H1 (cell line): ENCODE measurements around the gene SWT1. TPM values are rescaled to one million over a fixed set of nuclear protein-coding genes. Genes with fewer than 3 reads are reported as not detected.

Source experiments
- CTCF ChIA-PET: fragments of 300-600 bp; sonication (Branson Sonifier 250); formaldehyde crosslinking; loops from one replicate; lab custom pipeline; 2021; ENCODE audit not compliant: partially characterized antibody; lab: Charles Lee
- POLR2A ChIA-PET: fragments of 300-600 bp; sonication (Branson Sonifier 250); formaldehyde crosslinking; loops from one replicate; lab custom pipeline; 2021; ENCODE audit warnings: inconsistent platforms; ENCODE audit not compliant: partially characterized antibody; lab: Charles Lee
- DNase-seq, 2 experiments: peaks; one replicate each; pipeline versions ENCODE4 v3.0.0 to v3.0.0-alpha.2; 2010 to 2022; ENCODE audit warnings: low spot score in 2 of 2, low read depth in 1 of 2, mixed read lengths in 1 of 2
- FAIRE-seq: peaks from 2 replicates; lab custom pipeline; 2011; peaks lifted over from hg19 to GRCh38; lab: Jason Lieb, UNC
- H2AFZ ChIP-seq: 2 replicates; pipeline ENCODE4 v1.8.1; 2012; ENCODE audit warnings: low read length, inconsistent platforms
- H2AK5ac ChIP-seq: 2 replicates; pipeline ENCODE4 v1.6.1; 2013; ENCODE audit warnings: low read depth, low read length
- H2BK120ac ChIP-seq: replicated peaks from 2 replicates; pipeline ENCODE3; 2013; ENCODE audit warnings: low read depth, low read length, inconsistent platforms
- H2BK12ac ChIP-seq: 2 replicates; pipeline ENCODE4 v1.6.1; 2013; ENCODE audit warnings: low read depth, low read length
- H2BK15ac ChIP-seq: 2 replicates; pipeline ENCODE4 v1.6.1; 2013; ENCODE audit warnings: low read length
- H2BK20ac ChIP-seq: 2 replicates; pipeline ENCODE4 v1.6.1; 2013; ENCODE audit warnings: low read length
- H2BK5ac ChIP-seq: 2 replicates; pipeline ENCODE4 v1.6.1; 2013; ENCODE audit warnings: low read depth, low read length
- H3K14ac ChIP-seq: 2 replicates; pipeline ENCODE4 v1.6.1; 2013; ENCODE audit warnings: inconsistent platforms; ENCODE audit not compliant: insufficient read length
- H3K18ac ChIP-seq: 2 replicates; pipeline ENCODE4 v1.6.1; 2013; ENCODE audit warnings: low read length; ENCODE audit errors: extremely low read depth
- H3K23ac ChIP-seq: 2 replicates; pipeline ENCODE4 v1.6.1; 2013; ENCODE audit warnings: inconsistent platforms; ENCODE audit not compliant: insufficient read length
- H3K23me2 ChIP-seq: 2 replicates; pipeline ENCODE4 v1.6.1; 2013; ENCODE audit warnings: low read depth, low read length
- H3K27ac ChIP-seq: 2 replicates; pipeline ENCODE4 v1.6.1; 2011; ENCODE audit warnings: low read depth, low read length, inconsistent platforms
- H3K27me3 ChIP-seq, 4 experiments: replicated peaks in 1 of 4; 1 replicate in 1 of 4; 2 replicates in 3 of 4; pipeline versions ENCODE4 v1.6.1 to v1.8.1; 2011 to 2013; ENCODE audit warnings: low read length in 3 of 4, mild to moderate bottlenecking in 3 of 4, inconsistent platforms in 2 of 4, mixed read lengths in 2 of 4, moderate library complexity in 1 of 4; ENCODE audit not compliant: control insufficient read depth in 3 of 4, insufficient read depth in 3 of 4; ENCODE audit errors: extremely low read depth in 1 of 4
- H3K36me3 ChIP-seq, 4 experiments: 2 replicates each; pipeline versions ENCODE4 v1.6.1 to v1.8.1; 2011 to 2013; ENCODE audit warnings: mild to moderate bottlenecking in 4 of 4, low read length in 3 of 4, moderate library complexity in 2 of 4, control low read depth in 1 of 4, inconsistent platforms in 1 of 4; ENCODE audit not compliant: insufficient read depth in 4 of 4, control insufficient read depth in 2 of 4
- H3K4ac ChIP-seq: replicated peaks from 2 replicates; pipeline ENCODE3; 2013; ENCODE audit warnings: low read length, low read depth, mixed read lengths, inconsistent platforms; ENCODE audit not compliant: insufficient read length
- H3K4me1 ChIP-seq, 4 experiments: replicated peaks in 1 of 4; 1 replicate in 1 of 4; 2 replicates in 3 of 4; pipeline versions ENCODE4 v1.6.1 to v1.8.1; 2011 to 2013; ENCODE audit warnings: low read length in 3 of 4, inconsistent platforms in 2 of 4, mixed read lengths in 1 of 4; ENCODE audit not compliant: insufficient read depth in 4 of 4, control insufficient read depth in 3 of 4
- H3K4me2 ChIP-seq, 2 experiments: 2 replicates each; pipeline versions ENCODE4 v1.6.1 to v1.8.1; 2011 to 2013; ENCODE audit warnings: low read depth in 2 of 2, low read length in 2 of 2, control low read depth in 1 of 2, inconsistent platforms in 1 of 2, mild to moderate bottlenecking in 1 of 2; ENCODE audit not compliant: insufficient read depth in 1 of 2
- H3K4me3 ChIP-seq, 4 experiments: fragments of 200-600, 300-600 bp in 1 of 4; sonication (generic), shearing (Covaris generic), sonication (Bioruptor Twin) in 1 of 4; 2 replicates each; pipeline versions ENCODE4 v1.5.1 to v1.8.1; 2011 to 2016; ENCODE audit warnings: low read length in 4 of 4, low read depth in 3 of 4, control low read depth in 2 of 4, inconsistent platforms in 2 of 4, mild to moderate bottlenecking in 2 of 4, mixed read lengths in 1 of 4, moderate library complexity in 1 of 4; ENCODE audit not compliant: insufficient read depth in 2 of 4; ENCODE audit errors: extremely low read depth in 1 of 4
- H3K56ac ChIP-seq: replicated peaks from 2 replicates; pipeline ENCODE3; 2013; ENCODE audit warnings: low read depth, mild to moderate bottlenecking, mixed read lengths, low read length, inconsistent platforms; ENCODE audit not compliant: insufficient read length
- H3K79me1 ChIP-seq: 2 replicates; pipeline ENCODE4 v1.6.1; 2013; ENCODE audit warnings: low read depth, low read length, control low read depth
- H3K79me2 ChIP-seq, 2 experiments: 2 replicates each; pipeline versions ENCODE4 v1.6.1 to v1.8.1; 2012 to 2013; ENCODE audit warnings: low read length in 2 of 2, mild to moderate bottlenecking in 2 of 2, inconsistent platforms in 1 of 2; ENCODE audit not compliant: insufficient read depth in 2 of 2, control insufficient read depth in 1 of 2
- H3K9ac ChIP-seq, 4 experiments: replicated peaks in 1 of 4; 1 replicate in 1 of 4; 2 replicates in 3 of 4; pipeline versions ENCODE4 v1.6.1 to v1.8.1; 2011 to 2013; ENCODE audit warnings: low read depth in 3 of 4, low read length in 3 of 4, control low read depth in 2 of 4, mild to moderate bottlenecking in 2 of 4, moderate library complexity in 2 of 4, inconsistent platforms in 1 of 4; ENCODE audit errors: extremely low read depth in 1 of 4
- H3K9me3 ChIP-seq, 2 experiments: 2 replicates each; pipeline versions ENCODE4 v1.6.1 to v1.8.1; 2012 to 2013; ENCODE audit warnings: mild to moderate bottlenecking in 2 of 2, moderate library complexity in 2 of 2, control low read depth in 1 of 2, inconsistent platforms in 1 of 2, low read depth in 1 of 2, low read length in 1 of 2, mixed read lengths in 1 of 2; ENCODE audit not compliant: insufficient read depth in 2 of 2
- H4K20me1 ChIP-seq, 2 experiments: replicated peaks in 1 of 2; 2 replicates each; pipeline versions ENCODE3 to v1.8.1; 2011 to 2013; ENCODE audit warnings: inconsistent platforms in 2 of 2, low read length in 2 of 2, mild to moderate bottlenecking in 1 of 2; ENCODE audit not compliant: insufficient read depth in 2 of 2, control insufficient read depth in 1 of 2
- H4K5ac ChIP-seq: 2 replicates; pipeline ENCODE4 v1.6.1; 2013; ENCODE audit warnings: low read length, low read depth, mixed read lengths, inconsistent platforms; ENCODE audit not compliant: insufficient read length
- H4K8ac ChIP-seq: 2 replicates; pipeline ENCODE4 v1.8.0; 2013; ENCODE audit warnings: mild to moderate bottlenecking, moderate library complexity, low read length, inconsistent platforms; ENCODE audit not compliant: insufficient read depth; ENCODE audit errors: extremely low read depth
- H4K91ac ChIP-seq: replicated peaks from 2 replicates; pipeline ENCODE3; 2013; ENCODE audit warnings: low read length, mixed read lengths, inconsistent platforms; ENCODE audit not compliant: insufficient read length
- CHD2 ChIP-seq: IDR thresholded peaks from 2 replicates; pipeline ENCODE4 v1.6.1; 2012; ENCODE audit warnings: low read length, improper control_type of control experiment
- CREB1 ChIP-seq: IDR thresholded peaks from 2 replicates; pipeline ENCODE4 v1.6.1; 2012; ENCODE audit warnings: inconsistent platforms
- CTBP2 ChIP-seq: IDR thresholded peaks from 2 replicates; pipeline ENCODE4 v1.7.0; 2011; ENCODE audit warnings: borderline replicate concordance, mild to moderate bottlenecking, moderate library complexity, mixed read lengths, low read length; ENCODE audit not compliant: insufficient read depth, insufficient read length
- GTF2F1 ChIP-seq: IDR thresholded peaks from 2 replicates; pipeline ENCODE4 v1.6.1; 2012; ENCODE audit warnings: low read depth, low read length, improper control_type of control experiment, borderline replicate concordance
- JUN ChIP-seq: IDR thresholded peaks from 2 replicates; pipeline ENCODE4 v1.6.1; 2011; ENCODE audit warnings: low read depth, mild to moderate bottlenecking, improper control_type of control experiment, low read length
- MAFK ChIP-seq: IDR thresholded peaks from 2 replicates; pipeline ENCODE4 v1.6.1; 2012; ENCODE audit warnings: low read depth, mild to moderate bottlenecking, improper control_type of control experiment, low read length
- PHF8 ChIP-seq: fragments of 200-600 bp; sonication (generic); conservative IDR thresholded peaks from 2 replicates; pipeline ENCODE4 v1.7.1; 2012; ENCODE audit warnings: low read depth, mild to moderate bottlenecking, inconsistent platforms, low read length, moderate library complexity
- POLR2A ChIP-seq, 2 experiments: IDR thresholded peaks; 1 replicate in 1 of 2; 2 replicates in 1 of 2; pipeline ENCODE4 v1.6.1; 2011; ENCODE audit warnings: low read depth in 2 of 2, low read length in 2 of 2, mild to moderate bottlenecking in 2 of 2; ENCODE audit errors: control extremely low read depth in 1 of 2
- POLR2AphosphoS5 ChIP-seq: IDR thresholded peaks from 2 replicates; pipeline ENCODE4 v1.6.1; 2011; ENCODE audit warnings: low read depth, low read length
- POU5F1 ChIP-seq: IDR thresholded peaks from 2 replicates; pipeline ENCODE4 v1.6.1; 2011; ENCODE audit warnings: low read depth, mild to moderate bottlenecking, low read length, moderate library complexity
- RNF2 ChIP-seq: fragments of 200-900, 300-1000 bp; sonication (generic); IDR thresholded peaks from 2 replicates; pipeline ENCODE4 v1.7.1; 2016; ENCODE audit warnings: borderline replicate concordance, low read depth, mild to moderate bottlenecking, antibody characterized with exemption, low read length; ENCODE audit not compliant: poor library complexity, severe bottlenecking; ENCODE audit errors: missing control alignments
- TAF1 ChIP-seq: IDR thresholded peaks from 2 replicates; pipeline ENCODE4 v1.6.1; 2011; ENCODE audit warnings: mild to moderate bottlenecking, low read depth, low read length
- WGBS, 2 experiments: shearing (Covaris generic) in 1 of 2; methylation state at CpG; one replicate each; pipeline versions ENCODE4 v1.1.6 to v1.1.7; 2013 to 2015; ENCODE audit warnings: low lambda C conversion rate in 2 of 2, mixed read lengths in 2 of 2, inconsistent platforms in 1 of 2, low coverage in 1 of 2, missing lambda C conversion rate in 1 of 2; ENCODE audit not compliant: insufficient replicate concordance in 2 of 2, insufficient coverage in 1 of 2, insufficient read length in 1 of 2; ENCODE audit errors: extremely low coverage in 1 of 2, missing lambda C conversion rate in 1 of 2; 5-methylcytosine and 5-hydroxymethylcytosine counted together
- polyA plus RNA-seq, 7 experiments: library from polyadenylated mRNA; depleted of rRNA in 3 of 7; stranded (reverse) in 5 of 7; unstranded in 2 of 7; fragments of >200 nt in 5 of 7; fragments of 200-250 nt in 2 of 7; gene quantifications; 1 replicate in 5 of 7; 2 replicates in 1 of 7; 4 replicates in 1 of 7; pipeline versions ENCODE4 v1.2.1 to v1.2.3, GENCODE V29; 2011 to 2013; ENCODE audit warnings: missing spikeins in 2 of 7, mixed read lengths in 2 of 7
- total RNA-seq: library from RNA; stranded (reverse); fragmentation: NEBNext Ultra II Directional; extraction: Animal tissue kit (Norgen Biotek cat#: 25700); gene quantifications from 2 replicates; pipeline ENCODE4 v1.2.1, GENCODE V29; 2021

SWT1 gene
- total and polyA plus RNA-seq, 2 of the 8 experiments (the other 6 are each of a cell fraction or from before 2014, with no cell fraction given), result 1.4 to 6.2 TPM

DNA sequence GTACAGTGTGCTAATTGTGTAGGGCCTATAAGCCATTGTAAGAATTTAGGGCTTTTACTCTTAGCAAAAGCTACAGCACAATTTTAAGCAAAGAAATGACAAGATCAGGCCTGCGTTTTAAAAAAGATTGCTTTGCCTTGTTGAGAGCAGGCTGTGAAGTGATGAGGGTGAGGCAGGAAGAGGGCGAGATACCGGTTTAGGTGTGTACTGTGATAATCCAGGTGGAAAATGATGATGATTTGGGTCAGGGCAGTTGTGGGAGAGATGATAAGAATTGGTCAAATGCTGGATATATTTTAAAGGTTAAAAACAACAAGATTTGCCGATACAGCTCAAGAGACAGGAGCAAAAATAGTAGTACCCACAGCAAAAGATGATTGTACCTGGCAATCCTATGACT, 72.0 kb downstream of the SWT1 start:
- Histone ChIP-seq H2AK5ac (no peak overlapping the region), H3K4me1 (no peaks in the 10 kb centered on the region), H3K27me3 (no peaks in the 10 kb centered on the region), H3K4me3 (no peak overlapping the region), H2BK12ac (no peak overlapping the region), H2AFZ (no peak overlapping the region), H3K9ac (no peak overlapping the region), H3K56ac (no peak overlapping the region), H4K8ac (no peak overlapping the region), H3K79me2 (no peaks in the 10 kb centered on the region), H3K18ac (no peak overlapping the region), H3K4me2 (no peak overlapping the region), H2BK5ac (no peak overlapping the region), H2BK15ac (no peak overlapping the region), H3K23me2 (no peaks in the 10 kb centered on the region), H3K36me3 (no peaks in the 10 kb centered on the region; a peak in 1 of 8 replicates), H2BK20ac (no peak overlapping the region), H4K91ac (no peak overlapping the region), H3K4ac (no peak overlapping the region), H3K27ac (no peak overlapping the region), H3K14ac (no peak overlapping the region), H2BK120ac (no peak overlapping the region), H3K79me1 (no peaks in the 10 kb centered on the region), H3K23ac (no peak overlapping the region), H4K20me1 (no peaks in the 10 kb centered on the region), H3K9me3 (0 out of 4 replicates have a peak, but pooled peaks cover 0 to 2% of the 10 kb centered on the region in 2 experiments), H4K5ac (no peak overlapping the region)
- no peak for DNase-seq
- CTCF ChIA-PET, result interaction anchor here (0.6 to 0.8 kb wide), 3 partner anchors 10 to 63 kb away, joined by 3 to 4 read pairs (median 4); no protein-coding TSS in a partner anchor
- WGBS, 2 experiments, result 92% methylated on average over 4 of the region's 4 CpGs; no CpG with 5 or more reads in 1 of the 2 experiments
- no peak for FAIRE-seq
- POLR2A ChIA-PET, result no interaction called here
- TF ChIP-seq CREB1 (no peak), POLR2A (IDR thresholded peaks at IDR 0.05; ENCODE audit: control extremely low read depth in 1 of 2, low read depth in 2 of 2, low read length in 2 of 2) (no peak), POU5F1 (no peak), MAFK (no peak), CHD2 (no peak), CTBP2 (no peak), JUN (no peak), TAF1 (no peak), RNF2 (no peak), POLR2AphosphoS5 (no peak), PHF8 (no peak), GTF2F1 (no peak)
